Lower leg skin (tissue), 4 donors: ENCODE measurements around the gene AVEN. TPM values are rescaled to one million over a fixed set of nuclear protein-coding genes. Genes with fewer than 3 reads are reported as not detected.

Experiments used
- DNase-seq, 2 donors: peaks; one replicate each; pipeline ENCODE4 v3.0.0-alpha.2; 2019; ENCODE audit warnings: low spot score in 2 of 2
- H3K4me3 ChIP-seq: fragments of 200-600 bp; sonication (generic); 2 replicates; pipeline ENCODE4 v1.5.1; 2017; ENCODE audit warnings: mild to moderate bottlenecking, low read depth; ENCODE audit not compliant: poor library complexity, severe bottlenecking
- POLR2A ChIP-seq, 2 donors: fragments of 450-650 bp; IDR thresholded peaks; one replicate each; pipeline ENCODE4 v1.6.1; 2016 to 2017; ENCODE audit warnings: antibody characterized with exemption in 2 of 2, mild to moderate bottlenecking in 1 of 2, moderate library complexity in 1 of 2
- WGBS, 2 donors: methylation state at CpG; one replicate each; pipeline ENCODE4 v1.1.5; 2018; 5-methylcytosine and 5-hydroxymethylcytosine counted together
- intact Hi-C: fragments of 100-400 bp; cut with DNase I; formaldehyde crosslinking; loops from one replicate; pipeline ENCODE4 v1.15.0; 2023; ENCODE audit warnings: low total_unique reads
- total RNA-seq, 4 donors: library from RNA; depleted of rRNA; stranded (reverse); fragments of >200 nt; gene quantifications; one replicate each; pipeline ENCODE4 v1.1.0, GENCODE V29; 2016
- TF ChIP-seq, protein P1 (sequence below), 3 donors: fragments of 450-650 bp; IDR thresholded peaks; one replicate each; pipeline ENCODE4 v1.5.1; 2016; ENCODE audit warnings: antibody characterized with exemption in 3 of 3, mild to moderate bottlenecking in 3 of 3, moderate library complexity in 2 of 3

Gene AVEN
- total RNA-seq, 4 donors from 2014 or later = 9.7 to 17.0 (median 12.9) TPM

DNA sequence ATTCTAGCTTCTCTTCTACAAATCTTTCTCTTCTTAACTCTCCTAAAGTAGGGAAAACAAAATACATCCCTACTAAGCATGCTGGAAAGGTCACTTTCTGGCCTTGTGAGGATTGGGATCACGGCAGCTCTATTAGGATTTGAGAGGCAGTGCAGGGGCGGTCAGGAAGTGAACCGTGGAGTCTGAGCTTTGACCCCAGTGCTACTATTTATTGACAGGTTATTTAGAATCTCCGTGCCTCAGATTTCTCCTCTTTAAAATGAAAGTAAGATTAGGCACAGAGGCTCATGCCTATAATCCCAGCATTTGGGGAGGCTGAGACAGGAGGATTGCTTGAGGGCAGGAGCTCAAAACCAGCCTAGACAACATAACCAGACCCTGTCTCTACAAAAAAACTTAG is 112.7 kb downstream of the AVEN start:
- intact Hi-C loops = no loop called here
- 75 to 80% methylated on average over 4 of the region's 4 CpGs for WGBS, 2 donors
- no peak overlapping the region for H3K4me3 ChIP-seq
- no peak for DNase-seq
- TF ChIP-seq POLR2A (IDR thresholded peaks at IDR 0.05) = no peak
- TF ChIP-seq, protein P1, sequence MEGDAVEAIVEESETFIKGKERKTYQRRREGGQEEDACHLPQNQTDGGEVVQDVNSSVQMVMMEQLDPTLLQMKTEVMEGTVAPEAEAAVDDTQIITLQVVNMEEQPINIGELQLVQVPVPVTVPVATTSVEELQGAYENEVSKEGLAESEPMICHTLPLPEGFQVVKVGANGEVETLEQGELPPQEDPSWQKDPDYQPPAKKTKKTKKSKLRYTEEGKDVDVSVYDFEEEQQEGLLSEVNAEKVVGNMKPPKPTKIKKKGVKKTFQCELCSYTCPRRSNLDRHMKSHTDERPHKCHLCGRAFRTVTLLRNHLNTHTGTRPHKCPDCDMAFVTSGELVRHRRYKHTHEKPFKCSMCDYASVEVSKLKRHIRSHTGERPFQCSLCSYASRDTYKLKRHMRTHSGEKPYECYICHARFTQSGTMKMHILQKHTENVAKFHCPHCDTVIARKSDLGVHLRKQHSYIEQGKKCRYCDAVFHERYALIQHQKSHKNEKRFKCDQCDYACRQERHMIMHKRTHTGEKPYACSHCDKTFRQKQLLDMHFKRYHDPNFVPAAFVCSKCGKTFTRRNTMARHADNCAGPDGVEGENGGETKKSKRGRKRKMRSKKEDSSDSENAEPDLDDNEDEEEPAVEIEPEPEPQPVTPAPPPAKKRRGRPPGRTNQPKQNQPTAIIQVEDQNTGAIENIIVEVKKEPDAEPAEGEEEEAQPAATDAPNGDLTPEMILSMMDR (IDR thresholded peaks at IDR 0.05) = no peak

DNA sequence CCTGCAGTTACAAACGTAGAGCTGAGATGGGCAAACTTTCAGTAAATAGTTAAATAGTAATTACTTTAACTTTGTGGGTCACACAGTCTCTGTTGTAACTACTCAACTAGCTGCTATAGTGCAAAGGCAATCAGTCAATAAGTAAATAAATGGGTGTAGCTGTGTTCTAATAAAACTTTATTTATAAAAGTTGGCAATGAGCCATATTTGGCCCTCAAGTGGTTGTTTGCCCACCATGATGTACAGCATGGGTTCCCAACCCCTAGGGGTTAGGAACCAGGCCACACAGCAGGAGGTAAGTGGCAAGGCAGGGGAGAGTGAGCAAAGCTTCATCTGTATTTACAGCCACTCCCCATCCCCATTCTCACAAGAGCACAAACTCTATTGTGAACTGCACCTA is 115.6 kb downstream of the AVEN start:
- WGBS, 2 donors = 95 to 96% methylated on average over 1 of the region's 1 CpG
- DNase-seq = no peak
- TF ChIP-seq POLR2A (IDR thresholded peaks at IDR 0.05) = no peak
- TF ChIP-seq, protein P1 (IDR thresholded peaks at IDR 0.05) = no peak
- intact Hi-C loops = no loop called here
- no peak overlapping the region for H3K4me3 ChIP-seq

DNA sequence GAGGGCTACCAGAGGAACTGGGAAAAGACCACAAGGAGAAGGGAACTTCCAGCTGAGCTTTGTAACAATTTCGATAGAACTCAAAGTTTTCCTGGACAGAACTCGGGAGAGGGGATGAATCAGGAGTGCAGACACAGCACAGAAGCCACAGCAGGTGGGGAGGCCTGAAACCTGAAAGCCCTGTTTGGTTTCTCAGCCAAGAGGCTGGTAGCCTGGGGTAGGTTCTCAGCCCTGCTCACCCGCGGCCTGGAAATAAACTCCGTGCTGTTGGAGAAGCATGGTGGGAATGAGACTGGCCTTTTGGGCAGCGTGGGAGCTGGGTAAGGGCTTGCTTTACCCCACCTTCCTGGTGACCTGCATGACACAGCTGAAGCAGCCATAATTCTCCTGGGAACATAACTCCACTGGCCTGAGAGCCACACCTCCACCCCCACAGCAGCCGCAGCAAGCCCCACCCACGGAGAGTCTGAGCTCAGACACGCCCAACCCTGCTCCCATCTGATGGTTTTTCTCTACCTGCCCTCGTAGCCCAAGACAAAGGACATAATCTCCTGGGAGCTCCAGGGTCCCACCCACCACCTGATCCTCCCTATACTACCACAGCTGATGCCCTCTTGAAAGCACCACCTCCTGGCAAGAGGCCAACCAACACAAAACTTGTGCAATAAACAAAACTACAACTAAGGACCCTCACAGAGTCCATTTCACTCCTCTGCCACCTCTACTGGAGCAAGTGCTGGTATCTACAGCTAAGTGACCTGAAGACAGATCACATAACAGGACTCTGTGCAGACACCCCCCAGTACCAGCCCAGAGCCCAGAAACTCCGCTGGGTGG is 123.2 kb downstream of the AVEN start:
- TF ChIP-seq, protein P1 (IDR thresholded peaks at IDR 0.05) = no peak
- TF ChIP-seq POLR2A (IDR thresholded peaks at IDR 0.05) = no peak
- whole genome bisulfite sequencing, 2 donors = 64% methylated on average over 11 of the region's 11 CpGs
- DNase-seq = no peak
- H3K4me3 ChIP-seq = no peak overlapping the region
- intact Hi-C loops = no loop called here

DNA sequence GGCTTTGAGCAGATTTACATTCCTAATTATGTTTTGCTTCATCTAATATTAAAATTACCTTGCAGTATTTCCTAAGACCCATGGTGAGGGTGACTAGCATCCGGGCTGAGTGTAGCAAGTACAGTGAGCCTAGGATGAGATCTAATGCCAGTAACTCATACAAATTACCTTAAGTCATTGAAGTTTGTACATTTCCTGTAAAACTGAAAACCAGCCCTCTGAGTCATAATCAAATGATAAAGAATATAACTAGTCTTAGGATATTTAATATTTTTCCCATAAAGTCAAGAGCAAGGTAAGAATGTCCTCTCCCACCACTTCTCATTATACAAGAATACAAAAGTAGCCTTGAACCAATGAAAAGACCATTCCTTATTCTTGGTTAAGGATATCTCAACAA is 125.5 kb downstream of the AVEN start:
- 80 to 91% methylated on average over 1 of the region's 1 CpG for WGBS, 2 donors
- intact Hi-C loops = no loop called here
- no peak for DNase-seq
- H3K4me3 ChIP-seq = no peak overlapping the region
- TF ChIP-seq, protein P1 (IDR thresholded peaks at IDR 0.05) = no peak
- no peak for TF ChIP-seq POLR2A (IDR thresholded peaks at IDR 0.05)

DNA sequence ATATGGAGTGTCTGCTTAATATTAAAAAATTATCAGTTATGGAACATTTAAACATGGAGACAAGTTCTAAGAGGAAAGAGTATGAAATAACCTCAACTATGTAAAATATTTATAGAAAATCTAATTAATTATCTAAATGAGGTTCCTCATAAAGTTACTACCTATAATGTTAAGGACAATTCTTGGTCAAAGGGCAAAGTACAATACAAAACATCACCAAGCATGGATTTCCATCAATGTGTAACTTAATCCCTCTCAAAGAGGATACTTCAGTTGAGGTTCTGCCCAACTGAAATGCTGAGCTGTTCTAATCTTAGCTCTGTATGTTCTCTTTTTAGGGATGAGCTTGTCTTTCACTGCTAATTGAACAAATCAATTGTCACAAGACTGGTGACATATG is 126.7 kb downstream of the AVEN start:
- intact Hi-C loops = no loop called here
- no peak overlapping the region for H3K4me3 ChIP-seq
- TF ChIP-seq, protein P1 (IDR thresholded peaks at IDR 0.05) = no peak
- no peak for DNase-seq

DNA sequence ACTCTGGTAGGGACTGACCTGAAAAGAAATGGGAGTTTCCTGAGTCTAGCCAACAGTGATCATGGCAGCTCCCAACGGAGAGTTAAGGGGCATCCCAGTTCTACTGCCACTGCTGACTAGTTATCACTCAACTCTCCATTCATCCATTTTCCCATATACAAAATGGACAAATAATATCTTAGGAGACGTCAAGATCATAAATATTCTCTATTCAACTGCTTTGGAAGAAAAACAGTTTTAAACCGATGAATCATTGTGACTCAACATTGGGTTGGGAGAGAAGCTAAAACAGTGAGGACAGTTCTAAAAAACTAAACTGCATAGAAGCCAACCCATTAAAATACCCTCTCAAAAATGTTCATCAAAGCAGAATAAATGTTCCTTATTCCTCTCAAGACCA is 128.3 kb downstream of the AVEN start:
- TF ChIP-seq, protein P1 (IDR thresholded peaks at IDR 0.05) = no peak
- TF ChIP-seq POLR2A (IDR thresholded peaks at IDR 0.05) = no peak
- no peak overlapping the region for H3K4me3 ChIP-seq
- WGBS, 2 donors = 71 to 82% methylated on average over 3 of the region's 3 CpGs
- DNase-seq = no peak
- intact Hi-C loops = no loop called here
